ENCODE measurements around the gene TMEM269. TPM values are rescaled to one million over a fixed set of nuclear protein-coding genes. Genes with fewer than 3 reads are reported as not detected.

TMEM269 gene
- total and polyA plus RNA-seq, 9 of the 15 experiments (the other 6 are each of a cell fraction or from before 2014, with no cell fraction given) = 0.09 to 0.49 (median 0.21) TPM

DNA sequence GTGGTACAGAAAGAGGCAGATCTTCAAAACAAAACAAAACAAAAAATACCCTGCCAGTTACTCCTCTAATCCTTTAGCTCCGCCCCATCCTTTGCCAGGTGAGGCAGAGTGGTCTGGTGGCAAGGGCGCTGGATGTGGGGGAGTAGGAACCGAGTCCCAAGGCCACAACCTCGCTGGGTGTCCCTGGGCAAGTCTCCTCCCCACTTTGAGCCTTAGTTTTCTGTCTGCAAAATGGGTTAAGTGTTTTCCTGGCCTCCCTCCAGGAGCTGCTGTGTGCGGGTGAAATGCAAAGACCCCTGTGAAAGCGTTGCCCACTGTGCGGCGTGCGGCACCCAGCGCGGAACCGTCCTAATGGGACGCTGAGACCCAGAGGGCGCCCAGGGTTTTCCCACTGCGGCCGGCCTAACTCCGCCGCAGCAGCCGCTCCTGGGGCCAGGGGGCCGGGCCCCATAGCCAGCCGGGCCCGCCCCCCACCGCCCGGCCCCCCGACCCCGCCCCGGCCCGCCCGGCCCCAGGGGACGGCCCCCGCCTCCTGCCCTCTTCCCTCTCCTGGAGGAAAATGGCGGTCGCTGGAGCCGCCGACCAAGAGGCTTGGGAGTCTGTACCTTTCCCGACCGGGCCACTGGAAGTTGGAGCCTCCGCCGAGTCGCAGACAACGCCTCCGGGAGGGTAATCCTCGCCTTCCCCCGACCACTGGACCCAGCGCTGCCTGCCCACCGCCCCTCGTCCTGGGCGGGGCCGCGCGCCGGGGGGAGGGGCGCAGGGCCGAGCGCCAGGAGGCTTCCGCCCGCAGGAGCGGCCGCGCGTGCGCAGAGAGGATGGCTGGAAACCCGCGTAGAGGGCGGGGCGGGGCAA lies 32.0 kb downstream of the TMEM269 start, which contains the start of the genes ERMAP and SVBP (continued):
- TF ChIP-seq ZNF232 (CRISPR knock-in tag; IDR thresholded peaks at IDR 0.05) (no peak), TAF9B (IDR thresholded peaks at IDR 0.05; ENCODE audit: partially characterized antibody) (peak; percentile 66), KDM4B (IDR thresholded peaks at IDR 0.05; ENCODE audit: borderline replicate concordance in 2 of 2, low read depth in 1 of 2) (peak in 1 of 2 experiments; percentile 45; a peak in 1 of 4 replicates), EGR1 (conservative IDR thresholded peaks at IDR 0.05) (peak; percentile 29; the same call in 1 of the 2 replicates), SMARCB1 (IDR thresholded peaks at IDR 0.05; ENCODE audit: insufficient read length, low read depth) (no peak), TCF3 (CRISPR knock-in tag; IDR thresholded peaks at IDR 0.05) (no peak), POLR2A (conservative IDR thresholded peaks at IDR 0.05) (peak; percentile 90), NFXL1 (CRISPR knock-in tag; IDR thresholded peaks at IDR 0.05) (no peak), SMARCC2 (IDR thresholded peaks at IDR 0.05; ENCODE audit: low read depth) (0 out of 2 replicates have a peak, but pooled peaks have one; percentile 36), EWSR1 (IDR thresholded peaks at IDR 0.05; ENCODE audit: borderline replicate concordance, low read depth, partially characterized antibody) (no peak), MAFF (IDR thresholded peaks at IDR 0.05; ENCODE audit: low read length) (no peak), SMARCA5 (IDR thresholded peaks at IDR 0.05) (peak; percentile 55; the same call in 1 of the 2 replicates), JUND (IDR thresholded peaks at IDR 0.05; ENCODE audit: borderline replicate concordance, low read depth, low read length) (peak; percentile 31; the same call in 1 of the 2 replicates), JUND (tag; IDR thresholded peaks at IDR 0.05; ENCODE audit: borderline replicate concordance, low read depth, low read length) (no peak), PATZ1 (CRISPR knock-in tag; IDR thresholded peaks at IDR 0.05; ENCODE audit: borderline replicate concordance) (no peak), ZBTB11 (CRISPR knock-in tag; IDR thresholded peaks at IDR 0.05) (0 out of 6 replicates have a peak, but pooled peaks of 1 of the 3 experiments have one; percentile 37), ZNF224 (CRISPR knock-in tag; IDR thresholded peaks at IDR 0.05) (no peak), ZNF263 (CRISPR knock-in tag; IDR thresholded peaks at IDR 0.05; ENCODE audit: borderline replicate concordance) (peak; percentile 11; the same call in 1 of the 2 replicates), ERF (CRISPR knock-in tag; IDR thresholded peaks at IDR 0.05) (0 out of 2 replicates have a peak, but pooled peaks have one; percentile 42), ZFP1 (CRISPR knock-in tag; IDR thresholded peaks at IDR 0.05) (no peak), TGIF2 (CRISPR knock-in tag; IDR thresholded peaks at IDR 0.05) (no peak), USF1 (CRISPR knock-in tag; IDR thresholded peaks at IDR 0.05) (no peak)
